Neural progenitor cell (in vitro differentiated cells): Measurements from ENCODE around the gene SLC39A13. TPM values are rescaled to one million over a fixed set of nuclear protein-coding genes. Genes with fewer than 3 reads are reported as not detected.

ENCODE experiments used
- DNase-seq: peaks from one replicate; pipeline ENCODE4 v3.0.0-alpha.2; 2016; ENCODE audit warnings: low spot score
- H2AFZ ChIP-seq: fragments of 200-600 bp; sonication (generic); replicated peaks from 2 replicates; pipeline ENCODE4 v1.6.1; 2016; ENCODE audit warnings: antibody characterized with exemption
- H3F3A ChIP-seq: fragments of 200-600 bp; sonication (generic); 2 replicates; pipeline ENCODE4 v1.6.1; 2016; ENCODE audit warnings: antibody characterized with exemption, low read depth
- H3K27ac ChIP-seq: fragments of 200-600 bp; sonication (generic); 2 replicates; pipeline ENCODE4 v1.5.1; 2016; ENCODE audit warnings: mild to moderate bottlenecking
- H3K27me3 ChIP-seq: fragments of 200-600 bp; sonication (generic); 2 replicates; pipeline ENCODE4 v1.6.1; 2016; ENCODE audit warnings: mild to moderate bottlenecking, moderate library complexity
- H3K36me3 ChIP-seq: fragments of 200-600 bp; sonication (generic); 2 replicates; pipeline ENCODE4 v1.5.1; 2016
- H3K4me1 ChIP-seq: fragments of 200-600 bp; sonication (generic); 2 replicates; pipeline ENCODE4 v1.6.1; 2016; ENCODE audit warnings: mixed run types
- H3K4me2 ChIP-seq: fragments of 200-600 bp; sonication (generic); 2 replicates; pipeline ENCODE4 v1.6.1; 2016
- H3K4me3 ChIP-seq: fragments of 200-600 bp; sonication (generic); 2 replicates; pipeline ENCODE4 v1.5.1; 2016
- H3K79me2 ChIP-seq: fragments of 200-600 bp; sonication (generic); 2 replicates; pipeline ENCODE4 v1.6.1; 2016; ENCODE audit warnings: low read depth
- H3K9ac ChIP-seq: fragments of 200-600 bp; sonication (generic); 2 replicates; pipeline ENCODE4 v1.6.1; 2016
- H3K9me3 ChIP-seq: fragments of 200-600 bp; sonication (generic); 2 replicates; pipeline ENCODE4 v1.5.1; 2016; ENCODE audit warnings: low read depth
- H4K20me1 ChIP-seq: fragments of 200-600 bp; sonication (generic); 2 replicates; pipeline ENCODE4 v1.6.1; 2016; ENCODE audit warnings: low read depth
- H3K27ac Mint-ChIP-seq: 3 replicates; pipeline ENCODE4 v1.8.0; 2021; ENCODE audit warnings: mixed read lengths
- H3K27me3 Mint-ChIP-seq: 2 replicates; pipeline ENCODE4 v1.8.0; 2022; ENCODE audit warnings: low read depth, mild to moderate bottlenecking, inconsistent platforms, moderate library complexity, mixed read lengths; ENCODE audit not compliant: insufficient read depth
- H3K36me3 Mint-ChIP-seq: 3 replicates; pipeline ENCODE4 v1.8.0; 2021; ENCODE audit warnings: mixed read lengths
- H3K4me1 Mint-ChIP-seq: 3 replicates; pipeline ENCODE4 v1.8.0; 2021; ENCODE audit warnings: mixed read lengths
- H3K4me3 Mint-ChIP-seq: 3 replicates; pipeline ENCODE4 v1.8.0; 2021; ENCODE audit warnings: mild to moderate bottlenecking, moderate library complexity, mixed read lengths
- H3K9me3 Mint-ChIP-seq: 3 replicates; pipeline ENCODE4 v1.8.0; 2020; ENCODE audit warnings: mixed read lengths
- CTCF ChIP-seq: fragments of 200-600 bp; sonication (generic); IDR thresholded peaks from 2 replicates; pipeline ENCODE4 v1.5.1; 2017; ENCODE audit warnings: antibody characterized with exemption, mild to moderate bottlenecking
- EZH2 ChIP-seq: fragments of 200-600 bp; sonication (generic); IDR thresholded peaks from 2 replicates; pipeline ENCODE4 v1.6.1; 2017; ENCODE audit warnings: antibody characterized with exemption, mild to moderate bottlenecking, moderate library complexity
- EZH2phosphoT487 ChIP-seq: fragments of 200-600 bp; sonication (generic); IDR thresholded peaks from 2 replicates; pipeline ENCODE4 v1.6.1; 2017; ENCODE audit warnings: antibody characterized with exemption
- total RNA-seq: library from RNA; depleted of rRNA; stranded (reverse); fragments of >200 nt; gene quantifications from 2 replicates; pipeline ENCODE4 v1.2.3, GENCODE V29; 2015; ENCODE audit warnings: low replicate concordance

Gene SLC39A13
- total RNA-seq, 1 donor from 2014 or later = 11.3 TPM

GRCh38 chr11:47446833-47447232 lies 38.4 kb downstream of the SLC39A13 start:
- Histone ChIP-seq H2AFZ (no peak overlapping the region), H3K36me3 (no peaks in the 10 kb centered on the region), H4K20me1 (no peaks in the 10 kb centered on the region), H3K79me2 (no peaks in the 10 kb centered on the region), H3K4me2 (no peak overlapping the region), H3K4me1 (no peaks in the 10 kb centered on the region), H3K27me3 (no peaks in the 10 kb centered on the region), H3K27ac (no peak overlapping the region), H3K9ac (no peak overlapping the region), H3F3A (no peaks in the 10 kb centered on the region), H3K9me3 (no peaks in the 10 kb centered on the region), H3K4me3 (no peak overlapping the region)
- H3K27me3 Mint-ChIP-seq = peaks cover 2% of the 10 kb centered on the region
- TF ChIP-seq EZH2 (no peak), EZH2phosphoT487 (no peak), CTCF (no peak)
- no peaks in the 10 kb centered on the region for H3K36me3 Mint-ChIP-seq
- DNase-seq = no peak
- no peak overlapping the region for H3K27ac Mint-ChIP-seq
- no peak overlapping the region for H3K4me3 Mint-ChIP-seq
- H3K4me1 Mint-ChIP-seq = no peaks in the 10 kb centered on the region
- H3K9me3 Mint-ChIP-seq = no peaks in the 10 kb centered on the region

GRCh38 chr11:47447906-47448305 lies 39.5 kb downstream of the SLC39A13 start:
- Histone ChIP-seq H3K9me3 (no peaks in the 10 kb centered on the region), H3K79me2 (no peaks in the 10 kb centered on the region), H4K20me1 (no peaks in the 10 kb centered on the region), H3K4me1 (no peaks in the 10 kb centered on the region), H3K27ac (no peak overlapping the region), H3F3A (no peaks in the 10 kb centered on the region), H3K4me3 (no peak overlapping the region), H3K4me2 (no peak overlapping the region), H3K36me3 (no peaks in the 10 kb centered on the region), H2AFZ (no peak overlapping the region), H3K27me3 (no peaks in the 10 kb centered on the region), H3K9ac (no peak overlapping the region)
- no peak overlapping the region for H3K4me3 Mint-ChIP-seq
- no peaks in the 10 kb centered on the region for H3K4me1 Mint-ChIP-seq
- H3K27me3 Mint-ChIP-seq = peaks cover 5% of the 10 kb centered on the region
- no peak for DNase-seq
- no peaks in the 10 kb centered on the region for H3K36me3 Mint-ChIP-seq
- TF ChIP-seq EZH2 = no peak
- no peak for TF ChIP-seq CTCF
- no peak for TF ChIP-seq EZH2phosphoT487
- no peaks in the 10 kb centered on the region for H3K9me3 Mint-ChIP-seq
- peak overlapping the region; percentile 53 for H3K27ac Mint-ChIP-seq

- H3K4me3 ChIP-seq = no peak within 1 kb of the TSS
- H3F3A ChIP-seq = no peaks in the 10 kb centered on the region
- no peak within 1 kb of the TSS for H3K9ac ChIP-seq
- H3K27me3 ChIP-seq = no peaks in the 10 kb centered on the region
- TF ChIP-seq CTCF (no peak), EZH2phosphoT487 (no peak), EZH2 (no peak)
- H3K9me3 ChIP-seq = no peaks in the 10 kb centered on the region
- no peaks in the 10 kb centered on the region for H3K4me1 ChIP-seq
- H3K36me3 ChIP-seq = no peaks in the 10 kb centered on the region
- H4K20me1 ChIP-seq = no peaks in the 10 kb centered on the region
- no peaks in the 10 kb centered on the region for H3K4me1 Mint-ChIP-seq
- H3K4me2 ChIP-seq = no peak within 1 kb of the TSS
- H2AFZ ChIP-seq = no peak within 1 kb of the TSS
- no peak within 1 kb of the TSS for H3K4me3 Mint-ChIP-seq
- H3K27ac ChIP-seq = no peak within 1 kb of the TSS
- H3K27me3 Mint-ChIP-seq = peaks cover 5% of the 10 kb centered on the region
- no peaks in the 10 kb centered on the region for H3K9me3 Mint-ChIP-seq
- H3K36me3 Mint-ChIP-seq = no peaks in the 10 kb centered on the region
- DNase-seq = no peak
- H3K79me2 ChIP-seq = no peaks in the 10 kb centered on the region
- H3K27ac Mint-ChIP-seq = peak within 1 kb of the TSS; percentile 63
These were observed 40.4 kb downstream of the SLC39A13 start, which contains the start of gene RAPSN for GRCh38 chr11:47448566-47449427. Gene RAPSN, minus strand, starts transcription at chr11:47449136. Its CDS starts 172 bp downstream, at chr11:47448964.
